H1 (cell line): ENCODE results near the gene RIT2. TPM values are rescaled to one million over a fixed set of nuclear protein-coding genes. Genes with fewer than 3 reads are reported as not detected.

Experiments used
- CTCF ChIA-PET: fragments of 300-600 bp; sonication (Branson Sonifier 250); formaldehyde crosslinking; loops from one replicate; lab custom pipeline; 2021; ENCODE audit not compliant: partially characterized antibody; lab: Charles Lee
- POLR2A ChIA-PET: fragments of 300-600 bp; sonication (Branson Sonifier 250); formaldehyde crosslinking; loops from one replicate; lab custom pipeline; 2021; ENCODE audit warnings: inconsistent platforms; ENCODE audit not compliant: partially characterized antibody; lab: Charles Lee
- DNase-seq, 2 experiments: peaks; one replicate each; pipeline versions ENCODE4 v3.0.0 to v3.0.0-alpha.2; 2010 to 2022; ENCODE audit warnings: low spot score in 2 of 2, low read depth in 1 of 2, mixed read lengths in 1 of 2
- FAIRE-seq: peaks from 2 replicates; lab custom pipeline; 2011; peaks lifted over from hg19 to GRCh38; lab: Jason Lieb, UNC
- H2AFZ ChIP-seq: 2 replicates; pipeline ENCODE4 v1.8.1; 2012; ENCODE audit warnings: low read length, inconsistent platforms
- H2AK5ac ChIP-seq: 2 replicates; pipeline ENCODE4 v1.6.1; 2013; ENCODE audit warnings: low read depth, low read length
- H2BK120ac ChIP-seq: replicated peaks from 2 replicates; pipeline ENCODE3; 2013; ENCODE audit warnings: low read depth, low read length, inconsistent platforms
- H2BK12ac ChIP-seq: 2 replicates; pipeline ENCODE4 v1.6.1; 2013; ENCODE audit warnings: low read depth, low read length
- H2BK15ac ChIP-seq: 2 replicates; pipeline ENCODE4 v1.6.1; 2013; ENCODE audit warnings: low read length
- H2BK20ac ChIP-seq: 2 replicates; pipeline ENCODE4 v1.6.1; 2013; ENCODE audit warnings: low read length
- H2BK5ac ChIP-seq: 2 replicates; pipeline ENCODE4 v1.6.1; 2013; ENCODE audit warnings: low read depth, low read length
- H3K14ac ChIP-seq: 2 replicates; pipeline ENCODE4 v1.6.1; 2013; ENCODE audit warnings: inconsistent platforms; ENCODE audit not compliant: insufficient read length
- H3K18ac ChIP-seq: 2 replicates; pipeline ENCODE4 v1.6.1; 2013; ENCODE audit warnings: low read length; ENCODE audit errors: extremely low read depth
- H3K23ac ChIP-seq: 2 replicates; pipeline ENCODE4 v1.6.1; 2013; ENCODE audit warnings: inconsistent platforms; ENCODE audit not compliant: insufficient read length
- H3K23me2 ChIP-seq: 2 replicates; pipeline ENCODE4 v1.6.1; 2013; ENCODE audit warnings: low read depth, low read length
- H3K27ac ChIP-seq: 2 replicates; pipeline ENCODE4 v1.6.1; 2011; ENCODE audit warnings: low read depth, low read length, inconsistent platforms
- H3K27me3 ChIP-seq, 4 experiments: replicated peaks in 1 of 4; 1 replicate in 1 of 4; 2 replicates in 3 of 4; pipeline versions ENCODE4 v1.6.1 to v1.8.1; 2011 to 2013; ENCODE audit warnings: low read length in 3 of 4, mild to moderate bottlenecking in 3 of 4, inconsistent platforms in 2 of 4, mixed read lengths in 2 of 4, moderate library complexity in 1 of 4; ENCODE audit not compliant: control insufficient read depth in 3 of 4, insufficient read depth in 3 of 4; ENCODE audit errors: extremely low read depth in 1 of 4
- H3K36me3 ChIP-seq, 4 experiments: 2 replicates each; pipeline versions ENCODE4 v1.6.1 to v1.8.1; 2011 to 2013; ENCODE audit warnings: mild to moderate bottlenecking in 4 of 4, low read length in 3 of 4, moderate library complexity in 2 of 4, control low read depth in 1 of 4, inconsistent platforms in 1 of 4; ENCODE audit not compliant: insufficient read depth in 4 of 4, control insufficient read depth in 2 of 4
- H3K4ac ChIP-seq: replicated peaks from 2 replicates; pipeline ENCODE3; 2013; ENCODE audit warnings: low read length, low read depth, mixed read lengths, inconsistent platforms; ENCODE audit not compliant: insufficient read length
- H3K4me1 ChIP-seq, 4 experiments: replicated peaks in 1 of 4; 1 replicate in 1 of 4; 2 replicates in 3 of 4; pipeline versions ENCODE4 v1.6.1 to v1.8.1; 2011 to 2013; ENCODE audit warnings: low read length in 3 of 4, inconsistent platforms in 2 of 4, mixed read lengths in 1 of 4; ENCODE audit not compliant: insufficient read depth in 4 of 4, control insufficient read depth in 3 of 4
- H3K4me2 ChIP-seq, 2 experiments: 2 replicates each; pipeline versions ENCODE4 v1.6.1 to v1.8.1; 2011 to 2013; ENCODE audit warnings: low read depth in 2 of 2, low read length in 2 of 2, control low read depth in 1 of 2, inconsistent platforms in 1 of 2, mild to moderate bottlenecking in 1 of 2; ENCODE audit not compliant: insufficient read depth in 1 of 2
- H3K4me3 ChIP-seq, 4 experiments: fragments of 200-600, 300-600 bp in 1 of 4; sonication (generic), shearing (Covaris generic), sonication (Bioruptor Twin) in 1 of 4; 2 replicates each; pipeline versions ENCODE4 v1.5.1 to v1.8.1; 2011 to 2016; ENCODE audit warnings: low read length in 4 of 4, low read depth in 3 of 4, control low read depth in 2 of 4, inconsistent platforms in 2 of 4, mild to moderate bottlenecking in 2 of 4, mixed read lengths in 1 of 4, moderate library complexity in 1 of 4; ENCODE audit not compliant: insufficient read depth in 2 of 4; ENCODE audit errors: extremely low read depth in 1 of 4
- H3K56ac ChIP-seq: replicated peaks from 2 replicates; pipeline ENCODE3; 2013; ENCODE audit warnings: low read depth, mild to moderate bottlenecking, mixed read lengths, low read length, inconsistent platforms; ENCODE audit not compliant: insufficient read length
- H3K79me1 ChIP-seq: 2 replicates; pipeline ENCODE4 v1.6.1; 2013; ENCODE audit warnings: low read depth, low read length, control low read depth
- H3K79me2 ChIP-seq, 2 experiments: 2 replicates each; pipeline versions ENCODE4 v1.6.1 to v1.8.1; 2012 to 2013; ENCODE audit warnings: low read length in 2 of 2, mild to moderate bottlenecking in 2 of 2, inconsistent platforms in 1 of 2; ENCODE audit not compliant: insufficient read depth in 2 of 2, control insufficient read depth in 1 of 2
- H3K9ac ChIP-seq, 4 experiments: replicated peaks in 1 of 4; 1 replicate in 1 of 4; 2 replicates in 3 of 4; pipeline versions ENCODE4 v1.6.1 to v1.8.1; 2011 to 2013; ENCODE audit warnings: low read depth in 3 of 4, low read length in 3 of 4, control low read depth in 2 of 4, mild to moderate bottlenecking in 2 of 4, moderate library complexity in 2 of 4, inconsistent platforms in 1 of 4; ENCODE audit errors: extremely low read depth in 1 of 4
- H3K9me3 ChIP-seq, 2 experiments: 2 replicates each; pipeline versions ENCODE4 v1.6.1 to v1.8.1; 2012 to 2013; ENCODE audit warnings: mild to moderate bottlenecking in 2 of 2, moderate library complexity in 2 of 2, control low read depth in 1 of 2, inconsistent platforms in 1 of 2, low read depth in 1 of 2, low read length in 1 of 2, mixed read lengths in 1 of 2; ENCODE audit not compliant: insufficient read depth in 2 of 2
- H4K20me1 ChIP-seq, 2 experiments: replicated peaks in 1 of 2; 2 replicates each; pipeline versions ENCODE3 to v1.8.1; 2011 to 2013; ENCODE audit warnings: inconsistent platforms in 2 of 2, low read length in 2 of 2, mild to moderate bottlenecking in 1 of 2; ENCODE audit not compliant: insufficient read depth in 2 of 2, control insufficient read depth in 1 of 2
- H4K5ac ChIP-seq: 2 replicates; pipeline ENCODE4 v1.6.1; 2013; ENCODE audit warnings: low read length, low read depth, mixed read lengths, inconsistent platforms; ENCODE audit not compliant: insufficient read length
- H4K8ac ChIP-seq: 2 replicates; pipeline ENCODE4 v1.8.0; 2013; ENCODE audit warnings: mild to moderate bottlenecking, moderate library complexity, low read length, inconsistent platforms; ENCODE audit not compliant: insufficient read depth; ENCODE audit errors: extremely low read depth
- H4K91ac ChIP-seq: replicated peaks from 2 replicates; pipeline ENCODE3; 2013; ENCODE audit warnings: low read length, mixed read lengths, inconsistent platforms; ENCODE audit not compliant: insufficient read length
- CHD1 ChIP-seq: IDR thresholded peaks from 2 replicates; pipeline ENCODE4 v1.6.1; 2012; ENCODE audit warnings: low read depth, low read length, improper control_type of control experiment
- GTF2F1 ChIP-seq: IDR thresholded peaks from 2 replicates; pipeline ENCODE4 v1.6.1; 2012; ENCODE audit warnings: low read depth, low read length, improper control_type of control experiment, borderline replicate concordance
- RBBP5 ChIP-seq: IDR thresholded peaks from 2 replicates; pipeline ENCODE4 v1.7.1; 2012; ENCODE audit warnings: low read depth, mild to moderate bottlenecking, inconsistent platforms, low read length, moderate library complexity, borderline replicate concordance
- RFX5 ChIP-seq: IDR thresholded peaks from 2 replicates; pipeline ENCODE4 v1.6.1; 2011; ENCODE audit warnings: low read depth, low read length, improper control_type of control experiment, borderline replicate concordance
- SIX5 ChIP-seq: IDR thresholded peaks from 2 replicates; pipeline ENCODE4 v1.6.1; 2011; ENCODE audit warnings: mild to moderate bottlenecking, low read depth, low read length
- SP4 ChIP-seq: IDR thresholded peaks from 2 replicates; pipeline ENCODE4 v1.6.1; 2012; ENCODE audit warnings: low read length, inconsistent platforms
- TAF1 ChIP-seq: IDR thresholded peaks from 2 replicates; pipeline ENCODE4 v1.6.1; 2011; ENCODE audit warnings: mild to moderate bottlenecking, low read depth, low read length
- TBP ChIP-seq: IDR thresholded peaks from 2 replicates; pipeline ENCODE4 v1.6.1; 2011; ENCODE audit warnings: low read depth, low read length, improper control_type of control experiment
- TCF12 ChIP-seq: IDR thresholded peaks from 2 replicates; pipeline ENCODE4 v1.6.1; 2011; ENCODE audit warnings: low read depth, mild to moderate bottlenecking, low read length
- WGBS, 2 experiments: shearing (Covaris generic) in 1 of 2; methylation state at CpG; one replicate each; pipeline versions ENCODE4 v1.1.6 to v1.1.7; 2013 to 2015; ENCODE audit warnings: low lambda C conversion rate in 2 of 2, mixed read lengths in 2 of 2, inconsistent platforms in 1 of 2, low coverage in 1 of 2, missing lambda C conversion rate in 1 of 2; ENCODE audit not compliant: insufficient replicate concordance in 2 of 2, insufficient coverage in 1 of 2, insufficient read length in 1 of 2; ENCODE audit errors: extremely low coverage in 1 of 2, missing lambda C conversion rate in 1 of 2; 5-methylcytosine and 5-hydroxymethylcytosine counted together
- polyA plus RNA-seq, 7 experiments: library from polyadenylated mRNA; depleted of rRNA in 3 of 7; stranded (reverse) in 5 of 7; unstranded in 2 of 7; fragments of >200 nt in 5 of 7; fragments of 200-250 nt in 2 of 7; gene quantifications; 1 replicate in 5 of 7; 2 replicates in 1 of 7; 4 replicates in 1 of 7; pipeline versions ENCODE4 v1.2.1 to v1.2.3, GENCODE V29; 2011 to 2013; ENCODE audit warnings: missing spikeins in 2 of 7, mixed read lengths in 2 of 7
- total RNA-seq: library from RNA; stranded (reverse); fragmentation: NEBNext Ultra II Directional; extraction: Animal tissue kit (Norgen Biotek cat#: 25700); gene quantifications from 2 replicates; pipeline ENCODE4 v1.2.1, GENCODE V29; 2021
- TF ChIP-seq, protein P1 (sequence below): IDR thresholded peaks from 2 replicates; pipeline ENCODE4 v1.6.1; 2012; ENCODE audit warnings: inconsistent platforms
- TF ChIP-seq, protein P2 (sequence below): IDR thresholded peaks from 2 replicates; pipeline ENCODE4 v1.6.1; 2012; ENCODE audit warnings: inconsistent platforms
- TF ChIP-seq, protein P3 (sequence below): IDR thresholded peaks from 2 replicates; pipeline ENCODE4 v1.6.1; 2011; ENCODE audit warnings: low read depth, mild to moderate bottlenecking, low read length; ENCODE audit not compliant: insufficient read depth

Gene RIT2
- total and polyA plus RNA-seq, 2 of the 8 experiments (the other 6 are each of a cell fraction or from before 2014, with no cell fraction given) = 0.67 to 3.2 TPM

DNA sequence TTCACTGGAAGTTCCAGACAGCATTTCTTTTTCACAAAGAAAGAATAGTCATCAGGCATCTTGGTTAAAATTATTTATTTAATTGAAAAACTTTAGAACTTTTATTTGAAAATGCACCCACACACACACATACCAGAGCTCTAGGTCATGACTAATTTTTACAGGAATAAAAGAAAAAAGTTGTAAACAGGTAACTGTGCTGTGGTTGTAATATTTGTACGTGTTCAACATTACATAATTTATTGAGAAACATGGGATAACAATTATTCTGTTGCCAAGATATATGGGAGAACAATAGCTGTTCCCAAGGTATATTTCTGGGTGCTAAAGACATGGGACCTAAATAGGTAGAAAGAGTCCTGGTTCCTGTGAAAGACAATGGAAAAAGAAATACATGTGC is 104.9 kb downstream of the RIT2 start:
- Histone ChIP-seq H4K20me1 (no peaks in the 10 kb centered on the region), H3K79me1 (no peaks in the 10 kb centered on the region), H3K4me2 (no peak overlapping the region), H4K8ac (no peak overlapping the region), H3K27ac (no peak overlapping the region), H2BK120ac (no peak overlapping the region), H3K23ac (no peak overlapping the region), H2BK15ac (no peak overlapping the region), H2AK5ac (no peak overlapping the region), H3K56ac (no peak overlapping the region), H2BK20ac (no peak overlapping the region), H3K9ac (no peak overlapping the region), H3K9me3 (no peaks in the 10 kb centered on the region), H4K5ac (no peak overlapping the region), H3K4me3 (no peak overlapping the region), H2BK5ac (no peak overlapping the region), H3K4me1 (peaks cover 0 to 4% (median 3%) of the 10 kb centered on the region in 4 experiments; a peak in 3 of 7 replicates), H3K18ac (no peak overlapping the region), H3K23me2 (no peaks in the 10 kb centered on the region), H3K4ac (no peak overlapping the region), H3K27me3 (no peaks in the 10 kb centered on the region), H3K14ac (no peak overlapping the region), H2AFZ (no peak overlapping the region), H3K79me2 (no peaks in the 10 kb centered on the region), H3K36me3 (no peaks in the 10 kb centered on the region), H4K91ac (no peak overlapping the region), H2BK12ac (no peak overlapping the region)
- 91% methylated on average over 1 of the region's 1 CpG; no CpG with 5 or more reads in 1 of the 2 experiments for WGBS, 2 experiments
- no peak for DNase-seq
- FAIRE-seq = no peak
- CTCF ChIA-PET = no interaction called here
- TF ChIP-seq, protein P1, sequence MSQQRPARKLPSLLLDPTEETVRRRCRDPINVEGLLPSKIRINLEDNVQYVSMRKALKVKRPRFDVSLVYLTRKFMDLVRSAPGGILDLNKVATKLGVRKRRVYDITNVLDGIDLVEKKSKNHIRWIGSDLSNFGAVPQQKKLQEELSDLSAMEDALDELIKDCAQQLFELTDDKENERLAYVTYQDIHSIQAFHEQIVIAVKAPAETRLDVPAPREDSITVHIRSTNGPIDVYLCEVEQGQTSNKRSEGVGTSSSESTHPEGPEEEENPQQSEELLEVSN = no peak
- TF ChIP-seq TAF1 (no peak), CHD1 (no peak), SIX5 (no peak), TCF12 (no peak), RBBP5 (no peak), RFX5 (no peak), TBP (no peak), GTF2F1 (no peak), SP4 (no peak)
- TF ChIP-seq, protein P2, sequence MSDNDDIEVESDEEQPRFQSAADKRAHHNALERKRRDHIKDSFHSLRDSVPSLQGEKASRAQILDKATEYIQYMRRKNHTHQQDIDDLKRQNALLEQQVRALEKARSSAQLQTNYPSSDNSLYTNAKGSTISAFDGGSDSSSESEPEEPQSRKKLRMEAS = no peak
- TF ChIP-seq, protein P3, sequence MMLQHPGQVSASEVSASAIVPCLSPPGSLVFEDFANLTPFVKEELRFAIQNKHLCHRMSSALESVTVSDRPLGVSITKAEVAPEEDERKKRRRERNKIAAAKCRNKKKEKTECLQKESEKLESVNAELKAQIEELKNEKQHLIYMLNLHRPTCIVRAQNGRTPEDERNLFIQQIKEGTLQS = no peak
- POLR2A ChIA-PET = no interaction called here
